Fibroblast of villous mesenchyme (primary cell): ENCODE measurements around the gene FOXN3. TPM values are rescaled to one million over a fixed set of nuclear protein-coding genes. Genes with fewer than 3 reads are reported as not detected.

Source experiments
- DNase-seq: peaks from one replicate; pipeline ENCODE4 v3.0.0-alpha.2; 2010; ENCODE audit warnings: low read depth
- H3K4me3 ChIP-seq: 2 replicates; pipeline ENCODE4 v1.5.1; 2011; ENCODE audit warnings: low read depth, mild to moderate bottlenecking, low read length
- total RNA-seq: library from RNA; depleted of rRNA; stranded (reverse); fragments of >200 nt; gene quantifications from 2 replicates; pipeline ENCODE4 v1.2.3, GENCODE V29; 2012
- TF ChIP-seq, protein P1 (sequence below): IDR thresholded peaks from 2 replicates; pipeline ENCODE4 v1.5.1; 2012; ENCODE audit warnings: low read depth, mild to moderate bottlenecking, low read length; ENCODE audit not compliant: insufficient read depth

The FOXN3 gene
- total RNA-seq, 1 donor, result 33.2 TPM

DNA sequence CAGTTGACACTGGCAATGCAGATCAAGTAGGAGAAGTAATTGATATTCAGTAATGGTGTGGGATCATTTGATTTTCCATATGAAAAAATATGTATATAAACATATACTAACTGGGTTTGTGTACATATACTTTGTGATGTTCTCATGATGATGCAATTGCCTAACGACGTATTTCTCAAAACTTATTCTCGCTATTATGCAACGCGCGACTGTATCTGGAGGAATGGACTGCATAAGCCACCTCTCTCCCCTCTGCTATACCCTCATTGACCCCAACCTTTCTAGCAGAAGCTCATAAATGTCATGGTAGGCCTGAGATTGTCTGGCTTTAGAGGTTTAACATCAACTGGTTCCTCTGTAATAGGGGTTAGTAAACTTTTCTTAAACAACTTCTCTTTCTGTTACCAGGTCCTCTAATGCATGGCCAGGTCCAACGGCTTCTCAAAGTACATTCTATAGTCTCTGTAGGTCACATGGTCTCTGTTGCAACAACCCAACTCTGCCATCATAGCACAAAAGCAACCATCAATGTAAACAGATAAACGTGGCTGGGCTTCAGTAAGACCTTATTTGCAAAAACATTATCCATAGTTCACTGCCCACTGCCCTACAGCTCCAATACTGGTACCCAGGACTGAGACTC is 59.3 kb downstream of the FOXN3 start:
- H3K4me3 ChIP-seq, result no peak overlapping the region
- TF ChIP-seq, protein P1, sequence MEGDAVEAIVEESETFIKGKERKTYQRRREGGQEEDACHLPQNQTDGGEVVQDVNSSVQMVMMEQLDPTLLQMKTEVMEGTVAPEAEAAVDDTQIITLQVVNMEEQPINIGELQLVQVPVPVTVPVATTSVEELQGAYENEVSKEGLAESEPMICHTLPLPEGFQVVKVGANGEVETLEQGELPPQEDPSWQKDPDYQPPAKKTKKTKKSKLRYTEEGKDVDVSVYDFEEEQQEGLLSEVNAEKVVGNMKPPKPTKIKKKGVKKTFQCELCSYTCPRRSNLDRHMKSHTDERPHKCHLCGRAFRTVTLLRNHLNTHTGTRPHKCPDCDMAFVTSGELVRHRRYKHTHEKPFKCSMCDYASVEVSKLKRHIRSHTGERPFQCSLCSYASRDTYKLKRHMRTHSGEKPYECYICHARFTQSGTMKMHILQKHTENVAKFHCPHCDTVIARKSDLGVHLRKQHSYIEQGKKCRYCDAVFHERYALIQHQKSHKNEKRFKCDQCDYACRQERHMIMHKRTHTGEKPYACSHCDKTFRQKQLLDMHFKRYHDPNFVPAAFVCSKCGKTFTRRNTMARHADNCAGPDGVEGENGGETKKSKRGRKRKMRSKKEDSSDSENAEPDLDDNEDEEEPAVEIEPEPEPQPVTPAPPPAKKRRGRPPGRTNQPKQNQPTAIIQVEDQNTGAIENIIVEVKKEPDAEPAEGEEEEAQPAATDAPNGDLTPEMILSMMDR, result no peak
- peak; percentile 92 for DNase-seq

DNA sequence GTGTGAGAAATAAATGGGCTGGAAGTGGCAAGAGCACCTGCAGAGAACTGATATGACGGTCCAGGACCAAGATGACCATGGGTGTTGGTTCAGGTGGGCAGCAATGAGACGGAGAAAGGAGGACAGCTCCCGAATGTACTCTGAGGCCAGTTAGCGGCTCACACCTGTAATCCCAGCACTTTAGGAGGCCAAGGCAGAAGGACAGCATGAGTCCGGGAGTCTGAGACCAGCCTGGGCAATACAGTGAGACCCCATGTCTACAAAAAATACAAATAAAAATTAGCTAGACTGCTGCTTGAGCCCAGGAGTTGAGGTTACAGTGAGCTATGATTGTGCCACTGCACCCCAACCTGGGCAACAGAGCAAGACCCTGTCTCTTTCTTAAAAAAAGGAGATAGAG is 60.1 kb downstream of the FOXN3 start:
- H3K4me3 ChIP-seq, result no peak overlapping the region
- TF ChIP-seq, protein P1, result no peak
- DNase-seq, result no peak

DNA sequence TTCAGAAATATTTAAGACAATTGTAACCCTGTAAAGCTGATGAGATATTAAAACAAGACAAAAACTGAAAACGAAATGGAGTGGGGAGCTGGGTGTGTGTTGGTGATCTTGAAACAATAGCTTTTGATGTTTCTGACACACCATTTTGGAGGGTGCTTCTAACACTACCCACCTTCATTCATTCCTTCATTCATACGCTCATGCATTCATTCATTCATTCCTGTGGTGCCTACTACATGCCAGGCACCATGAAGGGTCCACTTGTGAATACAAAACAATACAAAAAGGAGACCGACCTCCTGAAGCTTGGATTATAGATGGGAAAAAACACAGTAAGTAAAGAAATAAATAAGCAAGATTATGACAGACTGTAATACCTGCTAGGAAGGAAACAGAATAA is 60.5 kb downstream of the FOXN3 start:
- TF ChIP-seq, protein P1, result no peak
- DNase-seq, result no peak
- no peak overlapping the region for H3K4me3 ChIP-seq

DNA sequence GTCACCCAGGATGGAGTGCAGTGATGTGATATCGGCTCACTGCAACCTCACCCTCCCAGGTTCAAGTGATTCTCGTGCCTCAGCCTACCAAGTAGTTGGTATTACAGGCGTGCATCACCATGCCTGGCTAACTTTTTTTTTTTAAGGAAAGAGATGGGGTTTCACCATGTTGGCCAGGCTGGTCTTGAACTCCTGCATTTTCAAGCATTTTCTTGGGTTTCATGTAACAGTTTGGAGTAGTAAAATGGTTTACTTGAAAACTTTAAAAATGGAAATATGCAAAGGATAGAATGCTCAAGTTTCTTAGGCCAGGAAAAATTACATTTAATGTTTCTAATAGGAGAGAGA is 63.3 kb downstream of the FOXN3 start:
- H3K4me3 ChIP-seq, result no peak overlapping the region
- TF ChIP-seq, protein P1, result no peak
- no peak for DNase-seq

DNA sequence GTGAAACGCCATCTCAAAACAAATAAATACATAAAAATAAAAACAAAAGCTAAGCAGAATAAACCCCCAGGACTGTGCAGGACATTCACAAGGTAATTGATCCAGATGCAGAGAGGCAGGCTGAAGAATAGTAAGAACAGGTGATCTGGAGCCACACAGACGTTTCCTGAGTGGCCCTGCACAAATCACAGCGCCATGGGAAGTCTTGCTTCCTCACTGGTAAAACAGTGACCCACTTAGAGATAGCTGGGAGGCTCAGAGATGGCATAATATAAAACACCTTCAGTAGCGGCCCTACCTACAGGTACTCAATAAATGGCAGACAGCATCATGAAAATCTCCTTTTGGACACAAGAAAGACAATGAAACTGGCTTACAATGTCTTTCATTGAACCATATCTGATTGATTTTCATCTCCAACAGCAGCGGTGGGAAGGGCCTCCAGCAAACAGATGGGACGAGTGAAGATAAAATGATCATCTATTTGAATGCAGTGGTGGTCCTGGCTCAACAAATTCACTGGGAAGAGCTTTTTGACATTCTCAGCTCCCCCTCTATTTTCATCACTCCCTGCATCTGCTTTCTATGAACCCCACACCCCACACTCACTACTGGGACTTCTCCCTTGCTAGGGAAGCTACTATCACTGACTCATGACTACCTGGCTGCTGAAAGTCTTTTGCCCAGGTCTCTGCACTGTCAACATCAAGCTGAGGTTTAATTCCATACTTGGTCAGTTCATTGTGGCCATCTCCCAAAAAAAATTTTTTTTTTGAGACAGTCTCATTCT is 63.9 kb downstream of the FOXN3 start:
- no peak overlapping the region for H3K4me3 ChIP-seq
- TF ChIP-seq, protein P1, result no peak
- no peak for DNase-seq

DNA sequence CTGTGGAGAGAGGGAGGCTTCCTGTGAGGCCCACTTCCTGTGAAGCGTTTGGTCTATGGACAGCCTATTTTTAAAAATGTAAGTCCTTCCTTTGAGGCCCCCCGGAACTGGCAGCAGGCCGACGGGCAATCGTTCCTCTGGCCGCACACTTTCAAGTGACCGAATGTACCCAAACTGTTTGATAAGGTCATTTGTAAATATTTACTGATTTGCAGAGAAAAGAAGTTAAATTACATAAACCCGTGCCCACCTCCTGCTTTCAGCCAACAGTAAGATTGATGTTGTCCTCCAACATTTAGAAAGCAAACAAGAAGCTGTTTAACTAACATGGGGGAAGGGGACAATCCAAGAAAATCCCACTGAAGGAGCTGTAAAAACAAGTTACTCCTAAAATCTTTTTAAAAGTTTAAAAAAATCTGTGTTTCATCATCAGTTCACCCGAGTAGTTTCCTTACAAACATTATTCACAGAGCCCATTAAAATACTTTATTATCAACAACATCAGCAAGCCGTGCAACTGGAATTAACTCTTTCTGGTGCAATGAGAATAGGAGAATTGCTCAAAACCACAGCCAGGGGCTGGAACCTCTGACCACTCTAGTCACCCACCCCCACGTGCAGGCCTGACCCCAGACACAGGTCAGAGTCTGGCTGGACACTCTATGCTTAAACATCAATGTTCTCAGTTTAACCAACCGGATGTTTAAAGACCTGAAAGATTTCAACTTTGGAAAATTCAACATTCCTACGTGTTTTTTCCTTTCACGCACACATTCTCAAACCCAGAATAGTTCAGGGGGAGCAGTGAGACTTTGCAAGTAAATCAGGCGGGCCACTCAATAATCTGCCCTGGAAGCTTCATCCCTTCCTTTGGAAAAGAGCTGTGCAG is 65.3 kb downstream of the FOXN3 start:
- H3K4me3 ChIP-seq, result no peak overlapping the region
- TF ChIP-seq, protein P1, result no peak
- peak; percentile 91 for DNase-seq
